GM06990 (cell line): ENCODE results near the gene ALG1L2.
"Not testable (repeated sequence)": the region's sequence is repeated elsewhere in the genome, so short reads cannot be mapped to it uniquely, and the experiment has no call there.

Experiments used
- DNase-seq: peaks from one replicate; pipeline ENCODE4 v3.0.0-alpha.2; 2011; ENCODE audit not compliant: insufficient read length; ENCODE audit errors: extremely low read depth
- H3K27me3 ChIP-seq: replicated peaks from 2 replicates; pipeline ENCODE4 v1.6.0; 2011; ENCODE audit warnings: low read length; ENCODE audit not compliant: control insufficient read depth, insufficient read depth
- H3K36me3 ChIP-seq: 2 replicates; pipeline ENCODE4 v1.5.1; 2011; ENCODE audit warnings: low read length; ENCODE audit not compliant: control insufficient read depth, insufficient read depth
- H3K4me3 ChIP-seq: replicated peaks from 2 replicates; pipeline ENCODE4 v1.5.1; 2011; ENCODE audit warnings: low read depth, mild to moderate bottlenecking, control low read depth, low read length
- TF ChIP-seq, protein P1 (sequence below): IDR thresholded peaks from 2 replicates; pipeline ENCODE4 v1.5.1; 2011; ENCODE audit warnings: low read length, control low read depth, mild to moderate bottlenecking, inconsistent platforms; ENCODE audit not compliant: insufficient read depth, poor library complexity, severe bottlenecking

ALG1L2 gene, protein sequence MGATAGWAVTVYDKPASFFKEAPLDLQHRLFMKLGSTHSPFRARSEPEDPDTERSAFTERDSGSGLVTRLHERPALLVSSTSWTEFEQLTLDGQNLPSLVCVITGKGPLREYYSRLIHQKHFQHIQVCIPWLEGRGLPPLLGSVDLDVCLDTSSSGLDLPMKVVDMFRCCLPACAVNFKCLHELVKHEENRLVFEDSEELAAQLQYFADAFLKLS

DNA sequence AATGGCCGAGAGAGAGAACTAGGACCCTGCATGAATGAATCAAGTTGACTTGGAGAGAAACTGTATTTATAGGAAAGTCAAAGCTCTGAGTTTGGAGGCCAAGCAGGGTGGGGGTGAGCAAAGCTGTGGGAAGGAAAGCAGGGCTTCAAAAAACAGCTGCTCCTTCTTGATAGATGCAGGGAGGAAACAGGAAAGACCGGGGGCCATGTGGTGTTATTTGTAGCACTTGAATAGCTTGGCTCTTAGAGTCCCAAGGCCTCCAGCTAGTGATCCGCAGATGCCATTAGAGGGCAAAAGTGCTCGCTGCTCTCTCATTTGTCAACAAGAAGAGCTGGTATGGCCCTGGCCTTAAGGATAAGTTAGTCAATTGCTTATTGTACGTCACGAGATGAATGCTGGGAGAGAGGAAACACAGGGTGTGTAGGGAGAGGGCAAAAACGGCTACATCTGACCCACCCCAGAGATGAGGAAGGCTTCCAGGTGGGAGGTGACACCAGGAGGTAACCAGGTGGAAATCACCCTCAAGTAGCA is at the start of gene ALG1L2:
ALG1L2 (plus strand) TSS at position 481 of the 531 bp plus-strand sequence. CDS start 186 bp downstream, outside the sequence.
- Histone ChIP-seq H3K36me3 (no peaks in the 10 kb centered on the region), H3K4me3 (no peak within 1 kb of the TSS), H3K27me3 (no peaks in the 10 kb centered on the region)
- TF ChIP-seq, protein P1, sequence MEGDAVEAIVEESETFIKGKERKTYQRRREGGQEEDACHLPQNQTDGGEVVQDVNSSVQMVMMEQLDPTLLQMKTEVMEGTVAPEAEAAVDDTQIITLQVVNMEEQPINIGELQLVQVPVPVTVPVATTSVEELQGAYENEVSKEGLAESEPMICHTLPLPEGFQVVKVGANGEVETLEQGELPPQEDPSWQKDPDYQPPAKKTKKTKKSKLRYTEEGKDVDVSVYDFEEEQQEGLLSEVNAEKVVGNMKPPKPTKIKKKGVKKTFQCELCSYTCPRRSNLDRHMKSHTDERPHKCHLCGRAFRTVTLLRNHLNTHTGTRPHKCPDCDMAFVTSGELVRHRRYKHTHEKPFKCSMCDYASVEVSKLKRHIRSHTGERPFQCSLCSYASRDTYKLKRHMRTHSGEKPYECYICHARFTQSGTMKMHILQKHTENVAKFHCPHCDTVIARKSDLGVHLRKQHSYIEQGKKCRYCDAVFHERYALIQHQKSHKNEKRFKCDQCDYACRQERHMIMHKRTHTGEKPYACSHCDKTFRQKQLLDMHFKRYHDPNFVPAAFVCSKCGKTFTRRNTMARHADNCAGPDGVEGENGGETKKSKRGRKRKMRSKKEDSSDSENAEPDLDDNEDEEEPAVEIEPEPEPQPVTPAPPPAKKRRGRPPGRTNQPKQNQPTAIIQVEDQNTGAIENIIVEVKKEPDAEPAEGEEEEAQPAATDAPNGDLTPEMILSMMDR = no peak
- no peak for DNase-seq

DNA sequence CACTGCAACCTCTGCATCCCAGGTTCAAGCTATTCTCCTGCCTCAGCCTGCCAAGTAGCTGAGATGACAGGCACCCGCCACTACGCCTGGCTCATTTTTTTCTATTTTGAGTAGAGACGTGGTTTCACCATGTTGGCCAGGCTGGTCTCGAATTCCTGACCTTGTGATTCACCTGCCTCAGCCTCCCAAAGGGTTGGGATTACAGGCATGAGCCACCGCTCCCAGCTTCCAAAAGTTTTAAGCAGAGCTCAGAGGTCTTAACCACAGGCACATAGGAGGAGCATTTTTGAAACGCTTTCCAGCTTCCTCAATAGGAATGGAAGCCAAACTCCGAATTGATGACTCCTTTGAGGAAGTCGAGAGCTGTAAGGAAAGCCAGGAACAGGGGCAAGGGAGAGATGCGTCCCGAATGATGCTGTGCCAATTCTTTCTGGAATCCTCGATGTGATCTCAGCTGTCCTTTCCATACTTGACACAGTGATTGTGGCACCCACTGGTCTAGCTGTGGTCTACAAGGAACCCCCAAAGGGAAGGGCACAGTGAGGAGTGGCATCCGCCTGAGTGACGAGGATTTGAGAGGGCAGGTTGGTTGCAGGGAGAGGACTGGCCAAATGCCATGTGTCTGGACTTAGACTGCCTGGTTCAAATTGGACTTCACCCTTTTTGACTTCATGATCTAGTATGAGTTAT is 44.4 kb upstream of the ALG1L2 start:
- not testable (repeated sequence) for DNase-seq

DNA sequence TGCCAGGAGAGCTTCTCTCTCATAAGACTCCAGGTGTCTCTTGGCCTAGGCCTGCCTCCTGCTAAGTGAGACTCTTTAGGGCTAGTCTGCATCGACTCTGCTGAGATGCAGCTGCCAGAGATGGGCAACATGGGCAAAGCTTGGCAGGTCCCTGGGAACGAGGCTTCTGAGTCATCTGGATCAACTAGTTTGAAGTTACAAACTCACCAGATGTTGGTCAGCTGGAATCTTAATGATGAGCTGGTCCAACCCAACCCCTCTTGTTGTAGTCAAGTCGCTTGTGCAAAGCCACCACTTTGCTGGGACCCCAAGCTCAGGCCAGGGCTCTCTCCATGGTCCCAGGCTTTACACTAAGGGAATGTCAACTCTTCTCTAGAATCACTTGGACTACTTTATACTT is 38.9 kb upstream of the ALG1L2 start:
- H3K27me3 ChIP-seq, H3K36me3 ChIP-seq, H3K4me3 ChIP-seq, DNase-seq: not testable (repeated sequence)

More for the DNA sequence above, 44.4 kb upstream of the ALG1L2 start:
- H3K36me3 ChIP-seq, H3K27me3 ChIP-seq, H3K4me3 ChIP-seq: not testable (repeated sequence)

DNA sequence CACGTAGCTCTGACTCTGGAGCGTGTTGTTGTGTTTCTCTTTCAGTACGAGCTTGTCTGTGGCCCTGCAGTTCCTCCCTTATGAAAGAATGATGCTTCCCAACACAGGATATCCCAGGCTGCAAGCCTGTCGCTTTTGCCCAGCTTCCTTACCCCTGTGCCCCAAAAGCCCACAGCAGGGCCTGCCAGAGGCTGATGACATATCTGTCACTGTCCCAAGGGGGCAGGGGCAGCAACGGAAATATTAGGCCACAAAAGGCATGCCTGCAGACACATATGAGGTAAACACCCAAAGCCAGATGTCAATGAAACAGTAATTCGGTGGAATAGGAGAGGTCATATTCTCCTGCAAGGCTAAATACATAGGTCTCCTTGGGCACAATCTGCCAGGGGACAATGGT is 38.0 kb upstream of the ALG1L2 start:
- not testable (repeated sequence) for H3K36me3 ChIP-seq, DNase-seq, H3K27me3 ChIP-seq, H3K4me3 ChIP-seq

DNA sequence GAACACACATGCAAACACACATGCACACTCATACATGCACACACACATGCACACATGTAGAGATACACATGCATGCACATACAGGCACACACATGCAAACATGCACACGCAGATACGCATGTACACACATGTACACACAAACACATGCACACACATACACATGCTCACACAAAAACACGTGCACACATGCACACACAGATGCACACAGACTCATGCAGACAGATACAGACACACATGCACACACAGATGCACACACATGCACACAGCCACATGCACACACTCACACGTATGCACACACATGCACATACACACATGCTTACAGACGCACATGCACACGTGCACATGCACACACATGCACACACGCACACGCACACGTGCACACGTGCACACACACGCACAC is 37.3 kb upstream of the ALG1L2 start:
- Histone ChIP-seq H3K36me3 (no peaks in the 10 kb centered on the region), H3K4me3 (no peak overlapping the region), H3K27me3 (no peaks in the 10 kb centered on the region; the same call in 1 of the 2 replicates)
- no peak for DNase-seq
- TF ChIP-seq, protein P1 = no peak

DNA sequence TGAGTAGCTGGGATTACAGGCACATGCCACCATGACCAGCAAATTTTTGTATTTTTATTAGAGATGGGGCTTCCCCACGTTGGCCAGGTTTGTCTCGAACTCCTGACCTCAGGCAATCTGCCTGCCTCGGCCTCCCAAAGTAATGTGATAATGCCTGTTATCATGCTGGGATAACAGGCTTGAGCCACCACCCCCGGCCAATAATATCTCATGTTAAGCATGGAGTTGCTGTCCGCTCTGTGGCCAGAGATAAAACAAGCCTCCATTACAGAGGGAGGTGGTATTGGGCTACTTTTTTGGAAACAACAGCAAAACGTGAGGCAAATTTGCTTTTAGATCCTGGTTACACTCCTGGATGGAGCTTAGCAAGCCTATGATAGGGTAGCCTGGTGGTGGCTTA is 32.9 kb upstream of the ALG1L2 start:
- Histone ChIP-seq H3K27me3 (no peaks in the 10 kb centered on the region; the same call in 1 of the 2 replicates), H3K36me3 (no peaks in the 10 kb centered on the region), H3K4me3 (no peak overlapping the region)
- TF ChIP-seq, protein P1 = no peak
- DNase-seq = no peak

DNA sequence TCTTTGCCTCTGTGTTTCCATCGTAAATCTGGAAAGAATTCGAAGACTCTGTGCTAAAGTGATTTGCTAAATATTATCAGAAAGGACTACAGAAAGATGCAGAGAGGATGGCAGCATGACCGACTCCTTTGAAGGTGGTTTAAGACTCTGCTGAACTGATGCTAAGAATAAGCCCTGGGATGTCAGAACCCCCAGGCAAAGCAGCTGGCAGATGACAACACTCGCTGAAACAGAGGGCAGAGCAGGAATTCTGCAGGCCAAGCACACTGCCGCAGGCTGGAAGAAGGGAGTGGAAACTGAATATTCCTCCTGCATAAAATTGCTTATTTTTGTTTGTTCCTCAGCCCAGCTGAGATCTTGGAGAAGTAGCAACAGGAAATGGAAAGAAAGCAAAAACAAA is 29.3 kb upstream of the ALG1L2 start:
- H3K36me3 ChIP-seq, DNase-seq, H3K4me3 ChIP-seq, H3K27me3 ChIP-seq: not testable (repeated sequence)

DNA sequence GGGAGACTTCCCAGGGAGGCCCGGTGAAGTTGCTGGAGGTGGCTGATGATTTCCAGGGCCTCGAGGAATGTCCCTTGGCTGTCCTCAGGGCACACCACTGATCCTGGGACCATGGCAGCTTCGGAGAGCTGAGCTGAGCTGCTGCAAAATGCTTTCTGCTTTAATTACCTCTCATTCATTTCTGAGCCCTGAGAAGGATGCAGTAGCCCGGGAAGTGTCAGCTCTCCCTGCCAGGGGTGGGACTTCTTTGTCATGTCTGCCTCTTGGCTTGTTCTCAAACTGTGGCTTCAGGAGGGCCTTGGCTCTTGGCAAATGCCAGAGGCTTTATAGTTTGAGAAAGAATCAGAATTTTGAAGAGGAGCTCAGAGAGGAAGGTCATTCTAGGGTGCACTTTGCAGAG is 28.7 kb upstream of the ALG1L2 start:
- H3K36me3 ChIP-seq, H3K27me3 ChIP-seq, DNase-seq, H3K4me3 ChIP-seq: not testable (repeated sequence)

DNA sequence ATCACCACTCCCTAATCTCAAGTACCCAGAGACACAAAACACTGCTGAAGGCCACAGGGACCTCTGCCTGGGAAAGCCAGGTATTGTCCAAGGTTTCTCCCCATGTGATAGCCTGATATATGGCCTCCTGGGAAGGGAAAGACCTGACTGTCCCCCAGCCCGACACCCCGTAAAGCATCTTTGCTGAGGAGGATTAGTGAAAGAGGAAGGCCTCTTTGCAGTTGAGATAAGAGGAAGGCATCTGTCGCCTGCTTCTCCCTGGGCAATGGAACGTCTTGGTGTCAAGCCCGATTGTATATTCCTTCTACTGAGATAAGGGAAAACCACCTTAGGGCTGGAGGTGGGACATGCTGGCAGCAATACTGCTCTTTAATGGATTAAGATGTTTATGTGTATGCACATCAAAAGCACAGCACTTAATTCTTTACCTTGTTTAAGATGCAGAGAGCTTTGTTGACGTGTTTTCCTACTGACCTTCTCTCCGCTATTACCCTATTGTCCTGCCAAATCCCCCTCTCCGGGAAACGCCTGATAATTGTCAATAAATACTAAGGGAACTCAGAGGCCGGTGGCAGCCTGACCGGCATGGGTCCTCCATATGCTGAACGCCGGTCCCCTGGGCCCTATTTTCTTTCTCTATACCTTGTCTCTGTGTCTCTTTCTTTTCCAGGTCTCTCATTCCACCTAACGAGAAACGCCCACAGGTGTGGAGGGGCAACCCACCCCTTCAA is 23.9 kb upstream of the ALG1L2 start:
- not testable (repeated sequence) for H3K4me3 ChIP-seq, H3K36me3 ChIP-seq, H3K27me3 ChIP-seq, DNase-seq

DNA sequence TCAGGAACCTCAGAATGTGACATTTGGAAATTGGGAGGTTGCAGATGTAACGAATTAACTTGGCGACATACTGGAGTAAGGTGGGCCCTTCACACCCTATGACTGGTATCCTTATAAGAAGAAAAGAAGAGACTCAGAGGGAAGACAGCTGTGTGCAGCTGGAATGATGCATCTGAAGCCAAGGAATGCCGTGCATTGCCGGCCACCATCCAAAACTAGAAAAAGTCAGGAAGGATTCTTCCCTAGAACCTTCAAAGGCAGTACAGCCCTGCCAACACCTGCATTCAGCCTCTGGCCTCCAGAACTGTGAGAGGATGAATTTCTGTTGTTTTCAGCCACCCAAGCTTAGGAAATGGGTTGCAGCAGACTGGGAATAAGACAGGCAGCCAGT is 23.4 kb upstream of the ALG1L2 start:
- H3K36me3 ChIP-seq, H3K4me3 ChIP-seq, DNase-seq, H3K27me3 ChIP-seq: not testable (repeated sequence)

DNA sequence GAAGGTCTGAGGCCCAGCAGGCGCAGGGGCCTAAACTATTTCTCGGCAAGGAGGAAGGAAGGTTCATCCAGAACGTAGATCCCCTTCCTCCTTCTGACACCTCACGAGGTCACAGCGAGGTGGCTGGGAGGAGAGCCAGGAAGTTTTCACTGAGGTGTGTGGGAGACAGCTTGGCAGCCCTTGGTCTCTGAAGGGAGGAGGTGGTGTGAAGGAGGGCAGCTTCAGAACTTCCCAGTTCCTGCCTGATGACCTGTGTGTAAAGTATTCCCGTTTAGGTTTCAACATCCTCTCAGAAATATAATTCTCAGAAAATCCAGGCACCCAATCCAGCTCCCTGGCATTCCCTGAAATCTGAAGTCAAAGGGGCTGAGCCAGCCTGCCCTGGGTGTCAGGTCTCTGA is 22.9 kb upstream of the ALG1L2 start:
- DNase-seq, H3K27me3 ChIP-seq, H3K4me3 ChIP-seq, H3K36me3 ChIP-seq: not testable (repeated sequence)
